CD8-positive, alpha-beta memory T cell (primary cell): ENCODE results near the gene MRTFA. TPM values are rescaled to one million over a fixed set of nuclear protein-coding genes. Genes with fewer than 3 reads are reported as not detected.
"Not testable (repeated sequence)": the region's sequence is repeated elsewhere in the genome, so short reads cannot be mapped to it uniquely, and the experiment has no call there.

Experiments
- CTCF ChIA-PET: fragments of 350-600 bp; sonication (Branson Sonifier 250); formaldehyde crosslinking; loops from one replicate; lab custom pipeline; 2021; ENCODE audit warnings: antibody characterized with exemption; lab: Charles Lee
- POLR2A ChIA-PET: fragments of 350-600 bp; sonication (Branson Sonifier 250); formaldehyde crosslinking; loops from one replicate; lab custom pipeline; 2021; ENCODE audit warnings: antibody characterized with exemption; lab: Charles Lee
- DNase-seq, 5 donors: peaks; one replicate each; pipeline versions ENCODE4 v3.0.0 to v3.0.0-alpha.2; 2020 to 2022; ENCODE audit warnings: mixed read lengths in 1 of 5
- H3K27ac ChIP-seq: one replicate; pipeline ENCODE4 v1.7.0; 2013; ENCODE audit warnings: low read depth, mild to moderate bottlenecking, low read length, moderate library complexity
- H3K27me3 ChIP-seq: 2 replicates; pipeline ENCODE4 v1.7.0; 2013; ENCODE audit warnings: low read length, mild to moderate bottlenecking; ENCODE audit not compliant: insufficient read depth, poor library complexity, severe bottlenecking
- H3K36me3 ChIP-seq: 2 replicates; pipeline ENCODE4 v1.7.0; 2013; ENCODE audit warnings: mild to moderate bottlenecking, low read length, moderate library complexity; ENCODE audit not compliant: insufficient read depth
- H3K4me1 ChIP-seq: 2 replicates; pipeline ENCODE4 v1.7.0; 2013; ENCODE audit warnings: mild to moderate bottlenecking, low read length, moderate library complexity; ENCODE audit not compliant: insufficient read depth
- H3K4me3 ChIP-seq: 2 replicates; pipeline ENCODE4 v1.7.0; 2013; ENCODE audit warnings: mild to moderate bottlenecking, low read length
- H3K9me3 ChIP-seq: 2 replicates; pipeline ENCODE4 v1.7.0; 2013; ENCODE audit warnings: mild to moderate bottlenecking, low read length
- H3K27ac Mint-ChIP-seq, 8 donors: one replicate each; pipeline ENCODE4 v1.8.0; 2020 to 2021; ENCODE audit warnings: mixed read lengths in 8 of 8, mild to moderate bottlenecking in 6 of 8, inconsistent platforms in 3 of 8, moderate library complexity in 3 of 8
- H3K27me3 Mint-ChIP-seq, 2 donors: one replicate each; pipeline ENCODE4 v1.8.0; 2020 to 2021; ENCODE audit warnings: mixed read lengths in 2 of 2, mild to moderate bottlenecking in 1 of 2, moderate library complexity in 1 of 2
- H3K36me3 Mint-ChIP-seq, 3 donors: one replicate each; pipeline ENCODE4 v1.8.0; 2020 to 2021; ENCODE audit warnings: mixed read lengths in 3 of 3, inconsistent platforms in 1 of 3, mild to moderate bottlenecking in 1 of 3
- H3K4me1 Mint-ChIP-seq, 3 donors: one replicate each; pipeline ENCODE4 v1.8.0; 2020 to 2021; ENCODE audit warnings: mixed read lengths in 3 of 3, inconsistent platforms in 1 of 3, mild to moderate bottlenecking in 1 of 3
- H3K4me3 Mint-ChIP-seq, 7 donors: one replicate each; pipeline ENCODE4 v1.8.0; 2020 to 2021; ENCODE audit warnings: mixed read lengths in 7 of 7, mild to moderate bottlenecking in 6 of 7, moderate library complexity in 4 of 7, inconsistent platforms in 2 of 7
- H3K9me3 Mint-ChIP-seq, 5 donors: one replicate each; pipeline ENCODE4 v1.8.0; 2020 to 2022; ENCODE audit warnings: mixed read lengths in 5 of 5, mild to moderate bottlenecking in 3 of 5, moderate library complexity in 2 of 5, inconsistent platforms in 1 of 5
- polyA plus RNA-seq: library from polyadenylated mRNA; unstranded; fragments of 300-500 nt; fragmentation: Illumina TruSeq; gene quantifications from one replicate; pipeline ENCODE4 v1.2.3, GENCODE V29; 2021
- total RNA-seq, 2 experiments: library from RNA; stranded (reverse); gene quantifications; one replicate each; pipeline ENCODE4 v1.2.3, GENCODE V29; 2021

MRTFA gene
- total and polyA plus RNA-seq, 3 experiments from 2014 or later = 22.9 to 40.5 (median 38.6) TPM

DNA sequence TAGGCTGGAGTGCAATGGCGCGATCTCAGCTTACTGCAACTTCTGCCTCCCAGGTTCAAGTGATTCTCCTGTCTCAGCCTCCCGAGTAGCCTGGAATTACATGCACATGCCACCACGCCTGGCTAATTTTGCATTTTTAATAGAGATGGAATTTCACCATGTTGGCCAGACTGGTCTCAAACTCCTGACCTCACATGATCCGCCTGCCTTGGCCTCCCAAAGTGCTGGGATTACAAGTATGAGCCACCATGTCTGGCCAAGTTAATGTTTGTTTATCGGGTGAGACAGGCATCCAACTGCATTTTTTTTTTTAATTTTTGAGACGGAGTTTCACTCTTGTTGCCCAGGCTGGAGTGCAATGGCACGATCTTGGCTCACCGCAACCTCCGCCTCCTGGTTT, 20.1 kb upstream of the MRTFA start:
- H3K9me3 Mint-ChIP-seq, H3K4me1 ChIP-seq, H3K4me3 Mint-ChIP-seq, H3K4me1 Mint-ChIP-seq, POLR2A ChIA-PET, H3K4me3 ChIP-seq, H3K36me3 Mint-ChIP-seq, H3K9me3 ChIP-seq, DNase-seq, H3K27ac Mint-ChIP-seq, H3K27me3 Mint-ChIP-seq, H3K27me3 ChIP-seq, H3K27ac ChIP-seq, H3K36me3 ChIP-seq: not testable (repeated sequence)
- CTCF ChIA-PET = interaction anchor here (1.7 kb wide), 1 partner anchor 10 kb away, joined by 12 read pairs; no protein-coding TSS in a partner anchor

GRCh38 chr22:40655941-40656340, 19.4 kb upstream of the MRTFA start:
- H3K4me3 Mint-ChIP-seq, H3K4me1 ChIP-seq, H3K4me3 ChIP-seq, H3K27ac Mint-ChIP-seq, H3K36me3 Mint-ChIP-seq, H3K27me3 ChIP-seq, H3K27me3 Mint-ChIP-seq, H3K9me3 ChIP-seq, H3K36me3 ChIP-seq, DNase-seq, H3K4me1 Mint-ChIP-seq, H3K27ac ChIP-seq, H3K9me3 Mint-ChIP-seq: not testable (repeated sequence)
- ChIA-PET POLR2A (interaction anchor here (0.7 kb wide), 1 partner anchor 12 kb away, joined by 3 read pairs; no protein-coding TSS in a partner anchor), CTCF (interaction anchor here (1.7 kb wide), 1 partner anchor 10 kb away, joined by 12 read pairs; no protein-coding TSS in a partner anchor)

- no peaks in the 10 kb centered on the region for H3K36me3 Mint-ChIP-seq
- ChIA-PET CTCF (interaction anchor here (1.7 to 1.9 kb wide), 2 partner anchors 8 to 218 kb away, joined by 6 to 12 read pairs; no protein-coding TSS in a partner anchor), POLR2A (no interaction called here)
- no peaks in the 10 kb centered on the region for H3K36me3 ChIP-seq
- H3K4me1 ChIP-seq = no peaks in the 10 kb centered on the region
- no peaks in the 10 kb centered on the region for H3K9me3 Mint-ChIP-seq
- H3K9me3 ChIP-seq = no peaks in the 10 kb centered on the region
- H3K4me3 Mint-ChIP-seq = no peak overlapping the region
- H3K27me3 ChIP-seq = no peaks in the 10 kb centered on the region
- no peak overlapping the region for H3K4me3 ChIP-seq
- peaks cover 5 to 8% (median 8%) of the 10 kb centered on the region in 3 donors for H3K4me1 Mint-ChIP-seq
- no peak overlapping the region for H3K27ac Mint-ChIP-seq
- H3K27me3 Mint-ChIP-seq = peaks cover 0 to 2% of the 10 kb centered on the region in 2 donors
- DNase-seq = no peak
- no peak overlapping the region for H3K27ac ChIP-seq
These were observed 18.1 kb upstream of the MRTFA start for GRCh38 chr22:40654522-40655167.

DNA sequence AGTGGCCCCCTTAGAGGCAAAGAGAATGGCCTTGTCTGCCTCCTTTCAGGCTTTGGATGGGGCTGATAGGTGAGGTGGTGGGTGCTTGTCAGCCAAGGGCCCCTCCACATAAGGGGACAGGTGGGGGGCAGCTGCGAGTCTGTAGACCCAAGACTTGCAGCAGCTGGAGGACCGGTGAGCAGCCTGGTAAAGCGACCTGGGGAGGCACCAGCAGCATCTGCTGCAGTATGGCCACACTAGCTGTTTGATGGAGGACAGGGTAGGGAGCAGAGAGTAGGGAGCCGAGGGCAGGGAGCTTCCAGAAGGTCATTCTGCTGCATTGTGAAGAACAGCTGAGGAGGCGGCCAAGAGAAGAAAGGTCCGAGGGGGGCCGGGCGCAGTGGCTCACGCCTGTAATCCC, 16.8 kb upstream of the MRTFA start:
- Histone ChIP-seq H3K4me1 (no peaks in the 10 kb centered on the region), H3K4me3 (no peak overlapping the region), H3K9me3 (no peaks in the 10 kb centered on the region), H3K27ac (no peak overlapping the region), H3K36me3 (no peaks in the 10 kb centered on the region), H3K27me3 (no peaks in the 10 kb centered on the region)
- H3K9me3 Mint-ChIP-seq = no peaks in the 10 kb centered on the region
- no peak overlapping the region for H3K4me3 Mint-ChIP-seq
- H3K27ac Mint-ChIP-seq = peak overlapping the region in 2 of 8 donors; percentile 38 to 56
- DNase-seq = no peak
- ChIA-PET CTCF (interaction anchor here (1.9 kb wide), 1 partner anchor 217 kb away, joined by 6 read pairs; no protein-coding TSS in a partner anchor), POLR2A (no interaction called here)
- peaks cover 0 to 2% of the 10 kb centered on the region in 2 donors for H3K27me3 Mint-ChIP-seq
- H3K36me3 Mint-ChIP-seq = no peaks in the 10 kb centered on the region
- peaks cover 5 to 8% (median 8%) of the 10 kb centered on the region in 3 donors for H3K4me1 Mint-ChIP-seq

GRCh38 chr22:40651563-40652501, 15.3 kb upstream of the MRTFA start:
- Histone ChIP-seq H3K36me3 (no peaks in the 10 kb centered on the region), H3K27ac (peak overlapping the region; percentile 68), H3K9me3 (no peaks in the 10 kb centered on the region), H3K27me3 (no peaks in the 10 kb centered on the region), H3K4me3 (peak overlapping the region; percentile 13), H3K4me1 (no peaks in the 10 kb centered on the region)
- ChIA-PET CTCF (interaction anchor here (1.2 to 1.6 kb wide), 2 partner anchors 128 to 215 kb away, joined by 4 to 5 read pairs; no protein-coding TSS in a partner anchor), POLR2A (no interaction called here)
- Mint-ChIP-seq H3K27ac (peak overlapping the region; percentile 48 to 97 (median 86)), H3K27me3 (peaks cover 0 to 3% of the 10 kb centered on the region in 2 donors), H3K9me3 (no peaks in the 10 kb centered on the region), H3K36me3 (no peaks in the 10 kb centered on the region), H3K4me3 (peak overlapping the region; percentile 78 to 91 (median 82)), H3K4me1 (peaks cover 5 to 12% (median 8%) of the 10 kb centered on the region in 3 donors)
- peak; percentile 30 to 83 (median 59) for DNase-seq

GRCh38 chr22:40651057-40651456, 14.5 kb upstream of the MRTFA start:
- Histone ChIP-seq H3K27me3 (no peaks in the 10 kb centered on the region), H3K27ac (peak overlapping the region; percentile 68), H3K9me3 (no peaks in the 10 kb centered on the region), H3K36me3 (no peaks in the 10 kb centered on the region), H3K4me3 (no peak overlapping the region), H3K4me1 (no peaks in the 10 kb centered on the region)
- CTCF ChIA-PET = interaction anchor here (1.2 to 1.6 kb wide), 2 partner anchors 127 to 214 kb away, joined by 4 to 5 read pairs; no protein-coding TSS in a partner anchor
- Mint-ChIP-seq H3K4me3 (peak overlapping the region in 1 of 7 donors; percentile 79), H3K4me1 (peaks cover 9 to 15% (median 13%) of the 10 kb centered on the region in 3 donors), H3K9me3 (no peaks in the 10 kb centered on the region), H3K27ac (peak overlapping the region in 2 of 8 donors; percentile 79 to 92), H3K36me3 (no peaks in the 10 kb centered on the region), H3K27me3 (peaks cover 0 to 3% of the 10 kb centered on the region in 2 donors)
- no peak for DNase-seq
- POLR2A ChIA-PET = interaction anchor here (0.5 kb wide), 1 partner anchor 122 kb away, joined by 3 read pairs; no protein-coding TSS in a partner anchor

DNA sequence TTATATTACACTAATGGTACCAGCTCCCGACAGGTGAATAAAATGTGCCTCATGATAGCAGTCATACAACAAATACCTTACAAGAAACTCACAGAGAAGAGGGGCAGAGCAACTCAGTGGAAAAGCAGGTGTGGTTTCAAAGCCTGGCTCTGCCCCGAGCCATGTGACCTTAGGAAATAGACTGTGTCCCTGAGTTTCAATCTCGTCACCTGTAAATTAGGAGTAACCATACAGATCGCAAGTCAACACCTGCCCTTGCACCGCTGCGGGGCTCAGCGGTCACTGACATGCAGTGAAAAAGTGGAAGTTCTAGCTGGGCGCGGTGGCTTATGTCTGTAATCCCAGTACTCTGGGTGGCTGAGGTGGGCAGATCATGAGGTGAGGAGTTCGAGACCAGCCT, 11.9 kb upstream of the MRTFA start:
- H3K27ac ChIP-seq = no peak overlapping the region
- Mint-ChIP-seq H3K9me3 (no peaks in the 10 kb centered on the region), H3K36me3 (no peaks in the 10 kb centered on the region), H3K4me3 (no peak overlapping the region), H3K4me1 (peaks cover 9 to 18% (median 17%) of the 10 kb centered on the region in 3 donors), H3K27me3 (peaks cover 0 to 5% of the 10 kb centered on the region in 2 donors), H3K27ac (peak overlapping the region in 1 of 8 donors; percentile 51)
- no peak for DNase-seq
- H3K4me3 ChIP-seq = no peak overlapping the region
- POLR2A ChIA-PET = no interaction called here
- no peaks in the 10 kb centered on the region for H3K9me3 ChIP-seq
- H3K4me1 ChIP-seq = no peaks in the 10 kb centered on the region
- no peaks in the 10 kb centered on the region for H3K27me3 ChIP-seq
- CTCF ChIA-PET = interaction anchor here (1.7 to 5.2 kb wide), 2 partner anchors 116 to 124 kb away, joined by 5 to 48 read pairs; no protein-coding TSS in a partner anchor
- H3K36me3 ChIP-seq = no peaks in the 10 kb centered on the region
